KMS-11 (cell line): ENCODE data around the gene PABPN1.
A peak's percentile ranks its signal among the peaks of the same experiment; 100 is the strongest.

Experiments used
- H2AFZ ChIP-seq: fragments of 200-600 bp; sonication (generic); 2 replicates; pipeline ENCODE4 v1.6.1; 2016; ENCODE audit warnings: antibody characterized with exemption, mixed run types, low read depth
- H3K27ac ChIP-seq: fragments of 200-600 bp; sonication (generic); 2 replicates; pipeline ENCODE4 v1.6.1; 2016; ENCODE audit warnings: mild to moderate bottlenecking, mixed run types
- H3K27me3 ChIP-seq: fragments of 200-600 bp; sonication (generic); 2 replicates; pipeline ENCODE4 v1.6.1; 2017; ENCODE audit warnings: mild to moderate bottlenecking, low read depth, mixed run types, moderate library complexity; ENCODE audit not compliant: insufficient read depth
- H3K36me3 ChIP-seq: fragments of 200-600 bp; sonication (generic); 2 replicates; pipeline ENCODE4 v1.6.1; 2017; ENCODE audit warnings: mild to moderate bottlenecking, mixed run types; ENCODE audit not compliant: insufficient read depth
- H3K4me1 ChIP-seq: fragments of 200-600 bp; sonication (generic); 2 replicates; pipeline ENCODE4 v1.6.1; 2016; ENCODE audit warnings: mild to moderate bottlenecking, low read depth, mixed run types; ENCODE audit not compliant: poor library complexity, severe bottlenecking
- H3K4me2 ChIP-seq: fragments of 200-600 bp; sonication (generic); 2 replicates; pipeline ENCODE4 v1.7.0; 2016; ENCODE audit warnings: mild to moderate bottlenecking, mixed run types
- H3K4me3 ChIP-seq: fragments of 200-600 bp; sonication (generic); IDR thresholded peaks from 2 replicates; pipeline ENCODE4 v1.6.1; 2017; ENCODE audit warnings: low read depth, low read length, mixed read lengths; ENCODE audit not compliant: insufficient read depth
- H3K79me2 ChIP-seq: fragments of 200-600 bp; sonication (generic); 2 replicates; pipeline ENCODE4 v1.6.1; 2016; ENCODE audit warnings: low read depth, mixed run types; ENCODE audit not compliant: insufficient read depth
- H3K9ac ChIP-seq: fragments of 200-600 bp; sonication (generic); 2 replicates; pipeline ENCODE4 v1.6.1; 2016; ENCODE audit warnings: mild to moderate bottlenecking, mixed run types
- H4K20me1 ChIP-seq: fragments of 200-600 bp; sonication (generic); 2 replicates; pipeline ENCODE4 v1.6.1; 2016; ENCODE audit warnings: mild to moderate bottlenecking, mixed run types; ENCODE audit not compliant: insufficient read depth
- CTCF ChIP-seq: fragments of 200-600 bp; sonication (generic); conservative IDR thresholded peaks from 2 replicates; pipeline ENCODE4 v1.6.1; 2017; ENCODE audit warnings: low read depth, mild to moderate bottlenecking, antibody characterized with exemption, low read length, moderate library complexity, mixed read lengths

The PABPN1 gene

GRCh38 chr14:23300687-23301223 lies 20.5 kb upstream of the PABPN1 start:
- TF ChIP-seq CTCF = no peak
- Histone ChIP-seq H3K4me2 (peak overlapping the region; percentile 76), H3K9ac (peak overlapping the region; percentile 68; the same call in 1 of the 2 replicates), H3K4me1 (peaks cover 15% of the 10 kb centered on the region), H3K4me3 (no peak overlapping the region), H2AFZ (no peak overlapping the region; the same call in 1 of the 2 replicates), H3K27me3 (no peaks in the 10 kb centered on the region), H3K79me2 (0 out of 2 replicates have a peak, but pooled peaks cover 5% of the 10 kb centered on the region), H4K20me1 (no peaks in the 10 kb centered on the region), H3K36me3 (no peaks in the 10 kb centered on the region), H3K27ac (peak overlapping the region; percentile 26; the same call in 1 of the 2 replicates)

GRCh38 chr14:23301288-23301968 lies 19.8 kb upstream of the PABPN1 start:
- no peak overlapping the region for H3K4me2 ChIP-seq
- no peak overlapping the region for H3K4me3 ChIP-seq
- H3K4me1 ChIP-seq = peaks cover 15% of the 10 kb centered on the region
- no peaks in the 10 kb centered on the region for H3K36me3 ChIP-seq
- H3K79me2 ChIP-seq = 0 out of 2 replicates have a peak, but pooled peaks cover 5% of the 10 kb centered on the region
- H2AFZ ChIP-seq = peak overlapping the region; percentile 69; the same call in 1 of the 2 replicates
- no peak; the same call in 1 of the 2 replicates for TF ChIP-seq CTCF
- no peaks in the 10 kb centered on the region for H4K20me1 ChIP-seq
- H3K9ac ChIP-seq = peak overlapping the region; percentile 78; the same call in 1 of the 2 replicates
- no peaks in the 10 kb centered on the region for H3K27me3 ChIP-seq
- H3K27ac ChIP-seq = peak overlapping the region; percentile 76

- no peaks in the 10 kb centered on the region for H3K36me3 ChIP-seq
- peak overlapping the region; percentile 81 for H3K4me2 ChIP-seq
- TF ChIP-seq CTCF = no peak
- H3K4me1 ChIP-seq = peaks cover 15% of the 10 kb centered on the region
- no peak overlapping the region for H3K4me3 ChIP-seq
- H4K20me1 ChIP-seq = no peaks in the 10 kb centered on the region
- 0 out of 2 replicates have a peak, but pooled peaks cover 5% of the 10 kb centered on the region for H3K79me2 ChIP-seq
- H3K9ac ChIP-seq = peak overlapping the region; percentile 78
- H3K27me3 ChIP-seq = no peaks in the 10 kb centered on the region
- H3K27ac ChIP-seq = peak overlapping the region; percentile 76
- H2AFZ ChIP-seq = peak overlapping the region; percentile 69
Observed at GRCh38 chr14:23301969-23302289, 19.3 kb upstream of the PABPN1 start.

- Histone ChIP-seq H3K4me2 (peak within 1 kb of the TSS; percentile 81), H3K4me1 (peaks cover 15% of the 10 kb centered on the region), H3K27ac (peak within 1 kb of the TSS; percentile 76), H3K79me2 (0 out of 2 replicates have a peak, but pooled peaks cover 5% of the 10 kb centered on the region), H3K36me3 (no peaks in the 10 kb centered on the region), H4K20me1 (no peaks in the 10 kb centered on the region), H3K4me3 (no peak within 1 kb of the TSS), H2AFZ (peak within 1 kb of the TSS; percentile 69), H3K27me3 (no peaks in the 10 kb centered on the region), H3K9ac (peak within 1 kb of the TSS; percentile 78)
- TF ChIP-seq CTCF = no peak
Observed at GRCh38 chr14:23302290-23303225, 18.7 kb upstream of the PABPN1 start, which contains the start of gene PPP1R3E. Gene PPP1R3E, minus strand, starts transcription at chr14:23302859. Its CDS starts 283 bp downstream, at chr14:23302576.
